ENCODE data around the gene MYL11. TPM values are rescaled to one million over a fixed set of nuclear protein-coding genes. Genes with fewer than 3 reads are reported as not detected.

Gene MYL11
- total RNA-seq, 1 donor from 2014 or later: not detected

DNA sequence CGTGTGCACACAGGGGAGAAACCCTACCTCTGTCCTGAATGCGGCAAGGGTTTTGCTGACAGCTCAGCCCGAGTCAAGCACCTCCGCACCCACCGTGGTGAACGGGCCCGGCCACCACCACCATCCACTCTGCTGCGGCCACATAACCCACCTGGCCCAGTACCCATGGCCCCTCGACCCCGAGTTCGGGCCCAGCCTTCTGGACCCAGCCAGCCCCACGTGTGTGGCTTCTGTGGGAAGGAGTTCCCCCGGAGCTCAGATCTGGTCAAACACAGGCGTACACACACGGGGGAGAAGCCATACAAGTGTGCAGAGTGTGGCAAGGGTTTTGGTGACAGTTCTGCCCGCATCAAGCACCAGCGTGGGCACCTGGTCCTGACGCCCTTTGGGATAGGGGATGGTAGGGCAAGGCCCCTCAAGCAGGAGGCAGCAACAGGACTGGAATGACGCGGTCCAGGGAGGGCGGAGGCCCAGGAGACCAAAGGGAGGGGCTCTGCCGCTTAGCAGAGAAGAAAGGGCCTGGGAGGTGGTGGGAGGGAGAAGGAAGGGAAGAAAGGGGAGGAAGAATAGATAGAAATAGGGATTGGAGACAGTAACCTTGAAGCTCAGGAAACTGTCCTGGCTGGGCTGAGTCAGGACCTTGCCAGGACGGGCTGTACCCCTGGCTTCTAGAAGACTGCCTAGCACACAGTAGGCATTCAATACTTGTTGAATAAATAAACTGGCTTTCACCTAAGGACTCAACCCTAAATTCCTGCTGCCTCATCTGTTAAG is 24.2 kb downstream of the MYL11 start:
- Histone ChIP-seq H4K20me1 (ENCODE audit: insufficient read depth, low read length) (no peaks in the 10 kb centered on the region), H3K27me3 (ENCODE audit: insufficient read depth, low read length) (no peaks in the 10 kb centered on the region), H2AFZ (ENCODE audit: low read depth, low read length) (no peak overlapping the region), H3K9me3 (ENCODE audit: insufficient read depth, low read depth, low read length) (no peaks in the 10 kb centered on the region), H3K4me1 (ENCODE audit: insufficient read depth, low read length) (peaks cover 25% of the 10 kb centered on the region), H3K4me3 (ENCODE audit: insufficient read depth, low read depth, low read length) (no peak overlapping the region), H3K36me3 (ENCODE audit: insufficient read depth, low read length) (peaks cover 5% of the 10 kb centered on the region), H3K9ac (ENCODE audit: low read length) (peak overlapping the region; percentile 84), H3K27ac (ENCODE audit: low read depth, low read length) (peak overlapping the region; percentile 20), H3K79me2 (ENCODE audit: insufficient read depth, low read length) (peaks cover 42% of the 10 kb centered on the region), H3K4me2 (ENCODE audit: low read length) (peak overlapping the region; percentile 88)
- FAIRE-seq: no peak
- Mint-ChIP-seq H3K27me3 (ENCODE audit: low read depth, unreplicated experiment) (no peaks in the 10 kb centered on the region), H3K9me3 (ENCODE audit: unreplicated experiment) (peaks cover 3% of the 10 kb centered on the region), H3K4me3 (ENCODE audit: unreplicated experiment) (peak overlapping the region; percentile 85), H3K36me3 (ENCODE audit: low read depth, unreplicated experiment) (peaks cover 13% of the 10 kb centered on the region), H3K27ac (ENCODE audit: unreplicated experiment) (peak overlapping the region; percentile 66), H3K4me1 (ENCODE audit: low read depth, unreplicated experiment) (peaks cover 20% of the 10 kb centered on the region)
- DNase-seq (ENCODE audit: low read depth): no peak
- TF ChIP-seq, protein P1, sequence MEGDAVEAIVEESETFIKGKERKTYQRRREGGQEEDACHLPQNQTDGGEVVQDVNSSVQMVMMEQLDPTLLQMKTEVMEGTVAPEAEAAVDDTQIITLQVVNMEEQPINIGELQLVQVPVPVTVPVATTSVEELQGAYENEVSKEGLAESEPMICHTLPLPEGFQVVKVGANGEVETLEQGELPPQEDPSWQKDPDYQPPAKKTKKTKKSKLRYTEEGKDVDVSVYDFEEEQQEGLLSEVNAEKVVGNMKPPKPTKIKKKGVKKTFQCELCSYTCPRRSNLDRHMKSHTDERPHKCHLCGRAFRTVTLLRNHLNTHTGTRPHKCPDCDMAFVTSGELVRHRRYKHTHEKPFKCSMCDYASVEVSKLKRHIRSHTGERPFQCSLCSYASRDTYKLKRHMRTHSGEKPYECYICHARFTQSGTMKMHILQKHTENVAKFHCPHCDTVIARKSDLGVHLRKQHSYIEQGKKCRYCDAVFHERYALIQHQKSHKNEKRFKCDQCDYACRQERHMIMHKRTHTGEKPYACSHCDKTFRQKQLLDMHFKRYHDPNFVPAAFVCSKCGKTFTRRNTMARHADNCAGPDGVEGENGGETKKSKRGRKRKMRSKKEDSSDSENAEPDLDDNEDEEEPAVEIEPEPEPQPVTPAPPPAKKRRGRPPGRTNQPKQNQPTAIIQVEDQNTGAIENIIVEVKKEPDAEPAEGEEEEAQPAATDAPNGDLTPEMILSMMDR (IDR thresholded peaks at IDR 0.05; ENCODE audit: insufficient read depth, low read depth, low read length): no peak
- TF ChIP-seq EZH2 (IDR thresholded peaks at IDR 0.05; ENCODE audit: insufficient read depth, low read length): no peak

DNA sequence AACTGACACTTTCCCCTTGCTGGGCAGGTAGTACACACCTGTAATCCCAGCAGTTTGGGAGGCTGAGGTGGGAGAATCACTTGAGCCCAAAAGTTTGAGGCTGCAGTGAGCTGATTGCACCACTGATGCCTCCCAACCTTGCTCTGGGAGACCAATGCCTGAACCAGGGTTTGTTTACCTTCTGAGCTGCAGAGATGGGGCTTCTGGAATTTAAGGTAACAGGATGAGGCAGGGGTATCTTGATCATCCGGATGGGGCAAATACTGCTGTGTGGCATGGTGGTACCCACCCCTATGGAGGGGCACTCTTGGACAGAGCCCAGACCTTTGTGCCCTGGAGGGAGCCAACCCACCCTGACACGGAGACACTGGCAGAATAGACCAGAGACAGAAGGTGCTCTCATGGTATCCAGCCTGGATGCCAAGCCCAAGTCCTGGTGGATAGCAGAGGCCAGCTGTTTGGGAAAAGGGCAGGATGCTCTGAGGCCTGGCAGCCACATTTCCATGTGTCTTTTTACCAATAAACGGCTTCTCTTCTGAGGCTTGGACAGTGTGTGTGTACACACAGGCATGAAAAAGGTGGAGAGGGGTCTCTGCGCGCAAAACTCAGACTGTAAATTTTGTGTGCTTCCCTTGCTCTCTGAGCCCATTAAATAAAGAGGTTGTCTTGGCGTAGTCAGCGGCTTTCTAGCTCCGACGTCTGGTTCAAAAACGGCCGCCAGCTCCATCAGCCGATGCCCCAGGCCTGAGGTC is 25.0 kb downstream of the MYL11 start:
- DNase-seq (ENCODE audit: low read depth) (no peak), FAIRE-seq (no peak)
- Mint-ChIP-seq H3K27me3 (ENCODE audit: low read depth, unreplicated experiment) (no peaks in the 10 kb centered on the region), H3K9me3 (ENCODE audit: unreplicated experiment) (peaks cover 3% of the 10 kb centered on the region), H3K4me1 (ENCODE audit: low read depth, unreplicated experiment) (peaks cover 14% of the 10 kb centered on the region), H3K27ac (ENCODE audit: unreplicated experiment) (peak overlapping the region; percentile 91), H3K36me3 (ENCODE audit: low read depth, unreplicated experiment) (peaks cover 13% of the 10 kb centered on the region), H3K4me3 (ENCODE audit: unreplicated experiment) (peak overlapping the region; percentile 85)
- peaks cover 42% of the 10 kb centered on the region for H3K79me2 ChIP-seq (ENCODE audit: insufficient read depth, low read length)
- H3K4me1 ChIP-seq (ENCODE audit: insufficient read depth, low read length): peaks cover 18% of the 10 kb centered on the region
- H4K20me1 ChIP-seq (ENCODE audit: insufficient read depth, low read length): no peaks in the 10 kb centered on the region
- TF ChIP-seq, protein P1 (IDR thresholded peaks at IDR 0.05; ENCODE audit: insufficient read depth, low read depth, low read length): no peak
- no peak for TF ChIP-seq EZH2 (IDR thresholded peaks at IDR 0.05; ENCODE audit: insufficient read depth, low read length)
- peak overlapping the region; percentile 60 for H3K4me3 ChIP-seq (ENCODE audit: insufficient read depth, low read depth, low read length)
- H3K27ac ChIP-seq (ENCODE audit: low read depth, low read length): peak overlapping the region; percentile 87
- peak overlapping the region; percentile 75 for H2AFZ ChIP-seq (ENCODE audit: low read depth, low read length)
- H3K4me2 ChIP-seq (ENCODE audit: low read length): peak overlapping the region; percentile 88
- peak overlapping the region; percentile 84 for H3K9ac ChIP-seq (ENCODE audit: low read length)
- no peaks in the 10 kb centered on the region for H3K27me3 ChIP-seq (ENCODE audit: insufficient read depth, low read length)
- H3K9me3 ChIP-seq (ENCODE audit: insufficient read depth, low read depth, low read length): no peaks in the 10 kb centered on the region
- peaks cover 5% of the 10 kb centered on the region for H3K36me3 ChIP-seq (ENCODE audit: insufficient read depth, low read length)
